ENCODE data around the gene CCDC188. TPM values are rescaled to one million over a fixed set of nuclear protein-coding genes. Genes with fewer than 3 reads are reported as not detected.
A peak's percentile ranks its signal among the peaks of the same experiment; 100 is the strongest.

CCDC188 gene
- total and polyA plus RNA-seq, 9 of the 15 experiments (the other 6 are each of a cell fraction or from before 2014, with no cell fraction given), result not detected

DNA sequence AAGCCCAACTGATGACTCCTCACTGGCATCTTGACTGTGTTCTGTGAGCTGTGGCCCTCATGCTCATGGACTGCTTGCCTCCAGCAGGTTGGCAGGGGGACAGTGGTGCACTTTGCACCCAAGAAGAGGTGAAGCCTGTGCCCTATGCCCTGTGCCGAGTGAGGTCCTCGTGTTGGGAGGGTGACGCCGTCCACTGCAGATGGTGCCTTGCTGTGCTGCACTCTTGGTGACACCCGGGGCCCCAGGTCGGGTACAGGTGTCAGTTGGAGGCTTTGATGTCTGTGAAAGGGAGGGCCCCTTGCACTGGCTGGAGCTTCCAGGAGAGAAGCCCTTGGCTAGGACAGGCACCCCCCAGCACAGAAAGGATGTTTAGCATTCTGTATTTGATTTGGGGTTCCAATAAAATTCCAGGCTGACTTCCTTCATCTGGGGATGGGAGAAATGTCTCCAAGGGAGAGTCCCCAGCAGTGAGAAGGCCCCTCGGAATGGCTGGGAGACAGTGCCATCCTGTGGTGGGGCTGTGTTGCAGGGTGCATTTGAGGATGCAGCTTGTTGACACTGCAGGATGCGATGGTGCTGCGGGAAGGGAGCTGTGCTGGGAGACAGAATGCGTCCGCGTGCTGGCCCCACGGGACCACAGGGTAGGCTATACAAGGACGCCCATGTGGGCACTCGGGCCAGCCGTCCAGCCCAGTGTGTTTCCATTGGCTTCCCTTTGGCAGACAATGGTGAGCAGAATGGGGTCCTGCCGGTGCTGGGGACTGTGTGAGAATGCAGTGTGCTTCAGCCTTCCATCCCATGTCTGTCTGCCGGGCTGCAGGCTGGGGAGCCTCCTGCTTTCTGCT, 21.7 kb downstream of the CCDC188 start (continued):
- TF ChIP-seq, protein P1, sequence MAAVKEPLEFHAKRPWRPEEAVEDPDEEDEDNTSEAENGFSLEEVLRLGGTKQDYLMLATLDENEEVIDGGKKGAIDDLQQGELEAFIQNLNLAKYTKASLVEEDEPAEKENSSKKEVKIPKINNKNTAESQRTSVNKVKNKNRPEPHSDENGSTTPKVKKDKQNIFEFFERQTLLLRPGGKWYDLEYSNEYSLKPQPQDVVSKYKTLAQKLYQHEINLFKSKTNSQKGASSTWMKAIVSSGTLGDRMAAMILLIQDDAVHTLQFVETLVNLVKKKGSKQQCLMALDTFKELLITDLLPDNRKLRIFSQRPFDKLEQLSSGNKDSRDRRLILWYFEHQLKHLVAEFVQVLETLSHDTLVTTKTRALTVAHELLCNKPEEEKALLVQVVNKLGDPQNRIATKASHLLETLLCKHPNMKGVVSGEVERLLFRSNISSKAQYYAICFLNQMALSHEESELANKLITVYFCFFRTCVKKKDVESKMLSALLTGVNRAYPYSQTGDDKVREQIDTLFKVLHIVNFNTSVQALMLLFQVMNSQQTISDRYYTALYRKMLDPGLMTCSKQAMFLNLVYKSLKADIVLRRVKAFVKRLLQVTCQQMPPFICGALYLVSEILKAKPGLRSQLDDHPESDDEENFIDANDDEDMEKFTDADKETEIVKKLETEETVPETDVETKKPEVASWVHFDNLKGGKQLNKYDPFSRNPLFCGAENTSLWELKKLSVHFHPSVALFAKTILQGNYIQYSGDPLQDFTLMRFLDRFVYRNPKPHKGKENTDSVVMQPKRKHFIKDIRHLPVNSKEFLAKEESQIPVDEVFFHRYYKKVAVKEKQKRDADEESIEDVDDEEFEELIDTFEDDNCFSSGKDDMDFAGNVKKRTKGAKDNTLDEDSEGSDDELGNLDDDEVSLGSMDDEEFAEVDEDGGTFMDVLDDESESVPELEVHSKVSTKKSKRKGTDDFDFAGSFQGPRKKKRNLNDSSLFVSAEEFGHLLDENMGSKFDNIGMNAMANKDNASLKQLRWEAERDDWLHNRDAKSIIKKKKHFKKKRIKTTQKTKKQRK (IDR thresholded peaks at IDR 0.05; ENCODE audit: borderline replicate concordance, low read depth, low read length), result no peak; the same call in 1 of the 2 replicates
- TF ChIP-seq SRF (CRISPR knock-in tag; IDR thresholded peaks at IDR 0.05), result peak in 1 of 2 experiments; percentile 67; a peak in 2 of 4 replicates
- TF ChIP-seq TEAD1 (CRISPR knock-in tag; IDR thresholded peaks at IDR 0.05), result peak in 1 of 2 experiments; percentile 69; a peak in 1 of 4 replicates
- peak; percentile 85; the same call in 1 of the 2 replicates for TF ChIP-seq ZNF695 (CRISPR knock-in tag; IDR thresholded peaks at IDR 0.05)
- TF ChIP-seq EP300 (IDR thresholded peaks at IDR 0.05; ENCODE audit: low read length), result peak; percentile 40; the same call in 1 of the 2 replicates
- TF ChIP-seq POLR2B (IDR thresholded peaks at IDR 0.05; ENCODE audit: low read depth, partially characterized antibody), result peak; percentile 70
- TF ChIP-seq, protein P2, sequence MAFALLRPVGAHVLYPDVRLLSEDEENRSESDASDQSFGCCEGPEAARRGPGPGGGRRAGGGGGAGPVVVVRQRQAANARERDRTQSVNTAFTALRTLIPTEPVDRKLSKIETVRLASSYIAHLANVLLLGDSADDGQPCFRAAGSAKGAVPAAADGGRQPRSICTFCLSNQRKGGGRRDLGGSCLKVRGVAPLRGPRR (CRISPR knock-in tag; IDR thresholded peaks at IDR 0.05), result peak; percentile 84
- peak; percentile 52; the same call in 1 of the 2 replicates for TF ChIP-seq KDM2B (CRISPR knock-in tag; IDR thresholded peaks at IDR 0.05)
- peak; percentile 47; the same call in 1 of the 2 replicates for TF ChIP-seq JUNB (CRISPR knock-in tag; conservative IDR thresholded peaks at IDR 0.05)
- peak; percentile 41; the same call in 1 of the 2 replicates for TF ChIP-seq HDAC6 (IDR thresholded peaks at IDR 0.05; ENCODE audit: low read depth, low read length)
- no peak for TF ChIP-seq MYBL2 (IDR thresholded peaks at IDR 0.05; ENCODE audit: low read depth)
- no peak for TF ChIP-seq MYBL2 (CRISPR knock-in tag; IDR thresholded peaks at IDR 0.05; ENCODE audit: borderline replicate concordance)
- peak; percentile 16; the same call in 1 of the 2 replicates for TF ChIP-seq ZNF239 (CRISPR knock-in tag; IDR thresholded peaks at IDR 0.05)
- TF ChIP-seq CTBP1 (IDR thresholded peaks at IDR 0.05; ENCODE audit: borderline replicate concordance), result peak; percentile 98
- TF ChIP-seq RUNX1 (IDR thresholded peaks at IDR 0.05; ENCODE audit: low read depth), result peak; percentile 41; the same call in 1 of the 2 replicates
- peak; percentile 37; the same call in 1 of the 2 replicates for TF ChIP-seq ZKSCAN1 (IDR thresholded peaks at IDR 0.05; ENCODE audit: low read depth, low read length)
- TF ChIP-seq PPARD (CRISPR knock-in tag; IDR thresholded peaks at IDR 0.05), result no peak
- TF ChIP-seq ZNF707 (CRISPR knock-in tag; conservative IDR thresholded peaks at IDR 0.05), result 0 out of 2 replicates have a peak, but pooled peaks have one; percentile 30
- TF ChIP-seq, protein P3, sequence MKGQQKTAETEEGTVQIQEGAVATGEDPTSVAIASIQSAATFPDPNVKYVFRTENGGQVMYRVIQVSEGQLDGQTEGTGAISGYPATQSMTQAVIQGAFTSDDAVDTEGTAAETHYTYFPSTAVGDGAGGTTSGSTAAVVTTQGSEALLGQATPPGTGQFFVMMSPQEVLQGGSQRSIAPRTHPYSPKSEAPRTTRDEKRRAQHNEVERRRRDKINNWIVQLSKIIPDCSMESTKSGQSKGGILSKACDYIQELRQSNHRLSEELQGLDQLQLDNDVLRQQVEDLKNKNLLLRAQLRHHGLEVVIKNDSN (CRISPR knock-in tag; IDR thresholded peaks at IDR 0.05), result no peak
- peak; percentile 73; the same call in 1 of the 2 replicates for TF ChIP-seq KLF6 (CRISPR knock-in tag; IDR thresholded peaks at IDR 0.05; ENCODE audit: borderline replicate concordance)
- peak; percentile 84 for TF ChIP-seq ELF4 (CRISPR knock-in tag; IDR thresholded peaks at IDR 0.05)
- TF ChIP-seq CHD1 (IDR thresholded peaks at IDR 0.05; ENCODE audit: low read length), result peak; percentile 24
- TF ChIP-seq KDM5B (IDR thresholded peaks at IDR 0.05; ENCODE audit: insufficient replicate concordance, low read depth, low read length), result peak; percentile 67
- 0 out of 2 replicates have a peak, but pooled peaks have one; percentile 12 for TF ChIP-seq ZNF324 (CRISPR knock-in tag; IDR thresholded peaks at IDR 0.05)
